ENCODE data around the gene CACNA1A.

Gene CACNA1A

GRCh38 chr19:13342672-13343071 is 163.6 kb downstream of the CACNA1A start:
- no peak overlapping the region for H3K4me3 Mint-ChIP-seq
- H3K36me3 Mint-ChIP-seq = no peaks in the 10 kb centered on the region
- no peak overlapping the region for H3K27ac Mint-ChIP-seq
- H3K4me1 Mint-ChIP-seq = no peaks in the 10 kb centered on the region
- peaks cover 18% of the 10 kb centered on the region for H3K9me3 Mint-ChIP-seq
- ATAC-seq = no peak
- peaks cover 43% of the 10 kb centered on the region for H3K27me3 Mint-ChIP-seq

- H3K9me3 Mint-ChIP-seq = peaks cover 12% of the 10 kb centered on the region
- no peak overlapping the region for H3K4me3 Mint-ChIP-seq
- H3K27ac Mint-ChIP-seq = no peak overlapping the region
- no peaks in the 10 kb centered on the region for H3K36me3 Mint-ChIP-seq
- H3K27me3 Mint-ChIP-seq = peaks cover 46% of the 10 kb centered on the region
- ATAC-seq = no peak
- H3K4me1 Mint-ChIP-seq = no peaks in the 10 kb centered on the region
These were observed 166.4 kb downstream of the CACNA1A start for GRCh38 chr19:13339869-13340268.

DNA sequence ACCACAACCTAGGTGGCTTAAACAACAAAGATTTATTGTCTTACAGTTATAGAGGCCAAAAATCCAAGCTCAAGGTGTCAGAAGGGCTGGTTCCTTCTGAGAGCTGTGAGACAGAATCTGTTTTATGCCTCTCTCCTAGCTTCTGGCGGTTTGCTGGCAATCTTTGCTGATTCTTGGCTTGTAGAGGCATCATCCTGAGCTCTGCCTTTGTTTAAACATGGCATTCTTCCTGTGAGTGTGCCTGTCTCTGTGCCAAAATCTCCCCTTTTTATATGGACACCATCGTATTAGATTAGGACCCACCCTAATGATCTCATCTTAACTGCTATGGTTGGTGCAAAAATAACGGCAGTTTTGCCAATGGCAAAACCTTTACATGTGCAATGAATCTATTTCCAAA is 169.1 kb downstream of the CACNA1A start:
- H3K4me3 Mint-ChIP-seq = no peak overlapping the region
- H3K9me3 Mint-ChIP-seq = peaks cover 13% of the 10 kb centered on the region
- no peaks in the 10 kb centered on the region for H3K36me3 Mint-ChIP-seq
- no peak for ATAC-seq
- peaks cover 61% of the 10 kb centered on the region for H3K27me3 Mint-ChIP-seq
- no peaks in the 10 kb centered on the region for H3K4me1 Mint-ChIP-seq
- H3K27ac Mint-ChIP-seq = no peak overlapping the region

DNA sequence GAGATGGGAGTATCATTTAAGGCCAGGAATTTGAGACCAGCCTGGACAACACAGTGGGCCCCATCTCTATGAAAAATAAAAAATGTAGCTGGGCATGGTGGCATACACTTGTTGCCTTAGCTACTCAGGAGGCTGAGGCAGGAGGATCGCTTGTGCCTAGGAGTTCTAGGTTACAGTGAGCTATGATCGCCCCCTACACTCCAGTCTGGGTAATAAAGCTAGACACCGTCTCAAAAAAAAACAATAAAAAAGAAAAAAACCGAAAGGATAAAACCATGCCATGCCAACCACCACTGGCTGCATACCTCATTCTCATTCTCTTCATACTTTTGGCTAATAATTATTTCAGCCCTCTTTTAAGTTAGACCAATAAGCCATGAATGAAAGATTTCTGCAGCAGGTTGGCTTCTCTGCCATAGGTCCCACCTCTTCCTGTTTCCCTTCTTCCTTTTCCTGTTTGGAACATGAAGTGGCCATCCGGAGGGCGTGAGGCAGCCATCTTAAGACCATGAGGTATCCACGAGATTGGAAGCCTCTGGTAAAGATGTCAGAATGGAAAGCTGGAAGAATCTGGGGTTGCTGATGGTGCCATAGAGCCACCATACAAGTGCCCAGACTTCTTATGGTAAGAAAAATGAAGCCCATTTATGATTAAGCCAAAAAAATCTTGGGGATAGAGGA is 171.3 kb downstream of the CACNA1A start:
- Mint-ChIP-seq H3K4me1 (no peaks in the 10 kb centered on the region), H3K4me3 (no peak overlapping the region), H3K36me3 (no peaks in the 10 kb centered on the region), H3K9me3 (peaks cover 6% of the 10 kb centered on the region), H3K27me3 (peaks cover 65% of the 10 kb centered on the region), H3K27ac (no peak overlapping the region)
- no peak for ATAC-seq

GRCh38 chr19:13330285-13330684 is 176.0 kb downstream of the CACNA1A start:
- Mint-ChIP-seq H3K36me3 (no peaks in the 10 kb centered on the region), H3K27ac (no peak overlapping the region), H3K4me3 (no peak overlapping the region), H3K4me1 (no peaks in the 10 kb centered on the region), H3K9me3 (peaks cover 8% of the 10 kb centered on the region), H3K27me3 (peaks cover 43% of the 10 kb centered on the region)
- ATAC-seq = no peak

GRCh38 chr19:13329766-13330165 is 176.5 kb downstream of the CACNA1A start:
- Mint-ChIP-seq H3K27ac (no peak overlapping the region), H3K4me3 (no peak overlapping the region), H3K36me3 (no peaks in the 10 kb centered on the region), H3K9me3 (peaks cover 8% of the 10 kb centered on the region), H3K4me1 (no peaks in the 10 kb centered on the region), H3K27me3 (peaks cover 38% of the 10 kb centered on the region)
- no peak for ATAC-seq

DNA sequence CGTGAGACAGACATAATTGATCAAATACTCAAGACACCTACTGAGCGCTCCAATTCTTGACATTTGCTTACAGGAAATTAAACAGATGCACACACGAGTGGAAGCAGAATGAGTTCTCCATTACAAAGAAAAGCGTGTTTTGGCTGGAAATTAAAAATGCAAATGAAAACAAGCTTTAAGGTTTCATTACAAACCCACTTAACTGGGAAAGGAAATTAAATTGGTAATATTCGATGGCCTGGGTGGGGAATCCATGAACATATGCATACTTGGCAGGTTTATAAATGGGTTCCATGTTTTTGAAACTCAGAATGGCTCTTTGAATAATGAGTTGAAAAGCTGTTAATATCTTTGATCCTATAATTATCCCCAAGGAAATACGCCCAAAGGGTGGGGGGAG is 178.0 kb downstream of the CACNA1A start:
- no peak for ATAC-seq
- H3K4me3 Mint-ChIP-seq = no peak overlapping the region
- H3K27me3 Mint-ChIP-seq = peaks cover 24% of the 10 kb centered on the region
- H3K36me3 Mint-ChIP-seq = no peaks in the 10 kb centered on the region
- no peaks in the 10 kb centered on the region for H3K4me1 Mint-ChIP-seq
- H3K9me3 Mint-ChIP-seq = peaks cover 11% of the 10 kb centered on the region
- H3K27ac Mint-ChIP-seq = no peak overlapping the region

GRCh38 chr19:13319526-13319925 is 186.8 kb downstream of the CACNA1A start:
- ATAC-seq = no peak
- H3K9me3 Mint-ChIP-seq = peaks cover 13% of the 10 kb centered on the region
- H3K27me3 Mint-ChIP-seq = peaks cover 39% of the 10 kb centered on the region
- H3K27ac Mint-ChIP-seq = no peak overlapping the region
- no peak overlapping the region for H3K4me3 Mint-ChIP-seq
- no peaks in the 10 kb centered on the region for H3K36me3 Mint-ChIP-seq
- H3K4me1 Mint-ChIP-seq = no peaks in the 10 kb centered on the region

DNA sequence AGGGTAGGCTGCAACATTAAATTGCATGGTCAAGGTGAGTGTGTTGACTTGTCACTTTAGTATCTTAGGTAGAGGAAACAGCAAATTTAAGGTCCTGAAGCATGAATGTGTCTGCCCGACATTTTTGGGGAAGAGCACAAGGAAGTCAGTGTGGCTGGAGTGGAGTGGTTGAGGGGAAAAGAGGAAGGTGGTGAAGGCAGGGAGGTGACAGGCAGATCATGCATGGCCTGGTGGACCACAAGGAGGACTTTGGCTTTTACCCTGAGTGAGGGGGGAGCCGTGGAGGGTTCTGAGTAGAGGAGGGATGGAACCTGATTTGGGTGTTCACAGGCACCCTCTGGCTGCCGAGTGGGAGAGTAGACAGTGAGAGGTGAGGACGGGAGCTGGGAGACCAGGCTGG is 188.1 kb downstream of the CACNA1A start:
- Mint-ChIP-seq H3K36me3 (no peaks in the 10 kb centered on the region), H3K9me3 (peaks cover 7% of the 10 kb centered on the region), H3K27ac (no peak overlapping the region), H3K4me1 (no peaks in the 10 kb centered on the region), H3K4me3 (no peak overlapping the region), H3K27me3 (peaks cover 39% of the 10 kb centered on the region)
- ATAC-seq = no peak

GRCh38 chr19:13315495-13315894 is 190.8 kb downstream of the CACNA1A start:
- Mint-ChIP-seq H3K9me3 (peaks cover 7% of the 10 kb centered on the region), H3K4me3 (no peak overlapping the region), H3K4me1 (no peaks in the 10 kb centered on the region), H3K36me3 (no peaks in the 10 kb centered on the region), H3K27ac (no peak overlapping the region), H3K27me3 (peaks cover 39% of the 10 kb centered on the region)
- no peak for ATAC-seq

DNA sequence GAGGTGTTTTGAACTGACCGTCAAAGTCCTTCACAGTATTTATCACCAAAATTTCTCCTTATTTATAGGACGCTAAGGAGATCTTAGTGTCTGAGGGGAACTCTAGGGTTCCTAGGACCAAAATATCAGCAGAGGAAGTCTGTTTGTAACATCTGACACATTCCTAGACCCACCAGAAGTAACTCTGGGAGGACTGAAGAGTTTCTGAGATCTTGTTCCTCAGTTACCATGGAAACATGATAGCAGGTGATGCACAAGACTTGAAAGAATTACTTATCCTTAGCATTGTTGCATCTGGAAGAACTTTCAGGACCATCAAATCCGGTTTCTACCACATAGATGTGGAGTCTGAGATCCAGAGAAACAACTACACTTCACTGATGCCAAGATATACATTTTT is 191.5 kb downstream of the CACNA1A start:
- Mint-ChIP-seq H3K27me3 (peaks cover 42% of the 10 kb centered on the region), H3K4me3 (no peak overlapping the region), H3K36me3 (no peaks in the 10 kb centered on the region), H3K9me3 (peaks cover 7% of the 10 kb centered on the region), H3K27ac (no peak overlapping the region), H3K4me1 (no peaks in the 10 kb centered on the region)
- no peak for ATAC-seq

GRCh38 chr19:13313875-13314274 is 192.4 kb downstream of the CACNA1A start:
- no peaks in the 10 kb centered on the region for H3K36me3 Mint-ChIP-seq
- peaks cover 35% of the 10 kb centered on the region for H3K27me3 Mint-ChIP-seq
- no peak for ATAC-seq
- H3K27ac Mint-ChIP-seq = no peak overlapping the region
- H3K4me1 Mint-ChIP-seq = no peaks in the 10 kb centered on the region
- no peak overlapping the region for H3K4me3 Mint-ChIP-seq
- H3K9me3 Mint-ChIP-seq = peaks cover 4% of the 10 kb centered on the region

- H3K36me3 Mint-ChIP-seq = no peaks in the 10 kb centered on the region
- no peak overlapping the region for H3K27ac Mint-ChIP-seq
- H3K4me1 Mint-ChIP-seq = no peaks in the 10 kb centered on the region
- H3K9me3 Mint-ChIP-seq = no peaks in the 10 kb centered on the region
- ATAC-seq = no peak
- no peak overlapping the region for H3K4me3 Mint-ChIP-seq
- H3K27me3 Mint-ChIP-seq = peaks cover 33% of the 10 kb centered on the region
These were observed 196.4 kb downstream of the CACNA1A start for GRCh38 chr19:13309864-13310263.

GRCh38 chr19:13303381-13304129 is 202.7 kb downstream of the CACNA1A start:
- no peak for ATAC-seq
- Mint-ChIP-seq H3K9me3 (no peaks in the 10 kb centered on the region), H3K27ac (no peak overlapping the region), H3K36me3 (no peaks in the 10 kb centered on the region), H3K4me3 (no peak overlapping the region), H3K4me1 (peaks cover 5% of the 10 kb centered on the region), H3K27me3 (peaks cover 87% of the 10 kb centered on the region)

GRCh38 chr19:13302526-13303270 is 203.6 kb downstream of the CACNA1A start:
- no peak overlapping the region for H3K4me3 Mint-ChIP-seq
- no peak overlapping the region for H3K27ac Mint-ChIP-seq
- no peaks in the 10 kb centered on the region for H3K36me3 Mint-ChIP-seq
- ATAC-seq = no peak
- H3K9me3 Mint-ChIP-seq = no peaks in the 10 kb centered on the region
- H3K4me1 Mint-ChIP-seq = peaks cover 5% of the 10 kb centered on the region
- H3K27me3 Mint-ChIP-seq = peaks cover 81% of the 10 kb centered on the region

Measured in stimulated activated memory B cell treated with anti-CD40 and anti-IgM and Interleukin-4, amounts not matched to agents 10 μg/mL and 1 μg/mL and 100 μg/mL, for 72 hours (primary cell).